Cardiac muscle cell (in vitro differentiated cells and primary cell): ENCODE data around the gene EGLN2. TPM values are rescaled to one million over a fixed set of nuclear protein-coding genes. Genes with fewer than 3 reads are reported as not detected.
A peak's percentile ranks its signal among the peaks of the same experiment; 100 is the strongest.

Experiments
- DNase-seq, 2 donors: peaks; one replicate each; pipeline versions ENCODE4 v3.0.0 to v3.0.0-alpha.2; 2010 to 2017; ENCODE audit warnings: low read depth in 1 of 2, low spot score in 1 of 2
- H3K27ac ChIP-seq: fragments of 200-600 bp; sonication (generic); 2 replicates; pipeline ENCODE4 v1.5.1; 2016
- H3K27me3 ChIP-seq: fragments of 200-600 bp; sonication (generic); 2 replicates; pipeline ENCODE4 v1.6.0; 2016; ENCODE audit warnings: control low read depth
- H3K36me3 ChIP-seq: fragments of 200-600 bp; sonication (generic); 2 replicates; pipeline ENCODE4 v1.5.1; 2016; ENCODE audit warnings: control low read depth
- H3K4me1 ChIP-seq: fragments of 200-600 bp; sonication (generic); 2 replicates; pipeline ENCODE4 v1.8.1; 2017; ENCODE audit warnings: low read depth, mild to moderate bottlenecking, mixed run types
- H3K4me3 ChIP-seq: fragments of 200-600 bp; sonication (generic); 2 replicates; pipeline ENCODE4 v1.5.1; 2016; ENCODE audit warnings: mild to moderate bottlenecking
- H3K9me3 ChIP-seq: fragments of 200-600 bp; sonication (generic); 2 replicates; pipeline ENCODE4 v1.5.1; 2017; ENCODE audit warnings: low read depth, mild to moderate bottlenecking, control low read depth
- polyA plus RNA-seq: library from polyadenylated mRNA; unstranded; fragments of >200 nt; fragmentation: Nextera tagmentation; extraction: Ambion mirVana; gene quantifications from 2 replicates; pipeline ENCODE4 v1.2.1, GENCODE V29; 2016
- total RNA-seq: library from RNA; depleted of rRNA; stranded (reverse); fragments of >200 nt; gene quantifications from 2 replicates; pipeline ENCODE4 v1.2.3, GENCODE V29; 2016
- TF ChIP-seq, protein P1 (sequence below): IDR thresholded peaks from 2 replicates; pipeline ENCODE4 v1.5.1; 2012; ENCODE audit warnings: low read depth, mild to moderate bottlenecking, low read length

The EGLN2 gene
- total and polyA plus RNA-seq, 2 experiments from 2014 or later = 99.5 to 122 TPM

DNA sequence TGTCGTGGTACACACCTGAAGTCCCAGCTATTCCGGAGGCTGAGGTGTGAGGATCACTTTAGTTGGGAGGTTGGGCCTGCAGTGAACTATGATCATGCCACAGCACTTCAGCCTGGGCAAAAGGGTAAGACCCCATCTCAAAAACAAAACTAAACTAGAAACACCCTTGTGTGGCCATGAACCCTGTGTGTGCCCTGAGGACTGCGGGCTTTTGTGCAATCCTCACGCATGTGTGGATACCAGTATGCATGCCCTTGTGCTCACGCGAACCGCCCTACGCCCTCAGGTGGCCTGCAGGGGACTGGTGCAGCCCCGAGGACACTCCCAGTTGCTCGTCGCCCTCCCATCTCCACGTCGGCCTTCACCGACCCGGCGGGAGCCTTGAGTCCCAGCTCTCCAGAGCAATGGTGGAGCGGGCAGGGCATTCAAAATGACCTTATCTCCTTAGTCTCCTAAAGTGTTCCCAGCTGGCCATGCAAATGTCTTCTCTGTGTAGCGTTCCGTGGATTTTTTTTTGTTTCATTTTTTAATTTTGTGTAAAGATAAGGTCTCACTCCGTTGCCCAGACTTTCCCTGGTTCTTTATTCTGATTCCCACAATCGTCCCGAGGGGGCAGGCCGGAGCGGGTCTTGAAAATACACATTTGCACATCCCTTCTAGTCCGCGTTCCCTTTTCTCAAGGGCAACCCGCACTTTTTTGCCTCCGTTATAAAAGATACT, 868 bp upstream of the EGLN2 start:
- Histone ChIP-seq H3K4me1 (peaks cover 30% of the 10 kb centered on the region), H3K4me3 (peak overlapping the region; percentile 42), H3K9me3 (no peaks in the 10 kb centered on the region), H3K36me3 (peaks cover 8% of the 10 kb centered on the region), H3K27ac (peak overlapping the region; percentile 90), H3K27me3 (no peaks in the 10 kb centered on the region)
- DNase-seq = peak; percentile 73 to 78
- TF ChIP-seq, protein P1, sequence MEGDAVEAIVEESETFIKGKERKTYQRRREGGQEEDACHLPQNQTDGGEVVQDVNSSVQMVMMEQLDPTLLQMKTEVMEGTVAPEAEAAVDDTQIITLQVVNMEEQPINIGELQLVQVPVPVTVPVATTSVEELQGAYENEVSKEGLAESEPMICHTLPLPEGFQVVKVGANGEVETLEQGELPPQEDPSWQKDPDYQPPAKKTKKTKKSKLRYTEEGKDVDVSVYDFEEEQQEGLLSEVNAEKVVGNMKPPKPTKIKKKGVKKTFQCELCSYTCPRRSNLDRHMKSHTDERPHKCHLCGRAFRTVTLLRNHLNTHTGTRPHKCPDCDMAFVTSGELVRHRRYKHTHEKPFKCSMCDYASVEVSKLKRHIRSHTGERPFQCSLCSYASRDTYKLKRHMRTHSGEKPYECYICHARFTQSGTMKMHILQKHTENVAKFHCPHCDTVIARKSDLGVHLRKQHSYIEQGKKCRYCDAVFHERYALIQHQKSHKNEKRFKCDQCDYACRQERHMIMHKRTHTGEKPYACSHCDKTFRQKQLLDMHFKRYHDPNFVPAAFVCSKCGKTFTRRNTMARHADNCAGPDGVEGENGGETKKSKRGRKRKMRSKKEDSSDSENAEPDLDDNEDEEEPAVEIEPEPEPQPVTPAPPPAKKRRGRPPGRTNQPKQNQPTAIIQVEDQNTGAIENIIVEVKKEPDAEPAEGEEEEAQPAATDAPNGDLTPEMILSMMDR = peak; percentile 53

DNA sequence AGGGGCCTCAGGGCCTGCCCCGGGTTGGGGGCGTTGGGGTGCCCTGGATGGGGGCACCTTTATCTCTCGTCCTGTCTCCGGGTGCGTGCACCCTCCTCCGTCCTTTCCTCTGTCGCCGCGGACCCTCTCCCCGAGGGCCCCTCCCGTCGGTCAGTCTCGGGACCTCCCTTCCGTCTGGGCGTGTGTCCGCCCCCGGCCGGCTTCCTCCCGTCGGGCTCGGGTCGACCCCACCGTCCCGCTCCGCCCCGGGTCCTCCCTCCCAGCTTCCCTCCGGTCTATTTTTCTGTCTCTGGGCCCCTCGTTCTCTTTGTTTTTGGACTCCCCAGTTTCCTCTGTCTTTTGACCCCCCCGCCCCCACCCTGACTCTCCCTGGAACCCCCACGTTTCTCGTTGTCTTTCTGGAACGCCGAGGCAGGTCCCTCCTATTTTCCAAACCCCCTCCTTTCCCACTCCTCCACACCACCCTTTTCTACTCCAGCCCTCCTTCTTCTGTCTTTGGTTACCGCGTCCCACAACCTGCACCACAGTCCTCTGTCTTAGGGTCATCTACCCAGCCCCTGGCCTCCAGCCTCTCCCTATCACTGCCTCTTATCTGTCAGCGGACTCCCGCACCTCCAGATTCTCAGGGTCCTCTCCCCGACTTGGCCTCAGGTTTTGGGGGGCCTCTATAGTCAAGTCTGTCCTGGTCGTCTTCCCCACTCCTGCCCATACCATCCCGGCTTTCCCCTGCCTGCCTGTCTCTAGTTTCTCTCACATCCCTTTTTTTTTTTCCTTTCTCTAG, 757 bp downstream of the EGLN2 start:
- no peaks in the 10 kb centered on the region for H3K9me3 ChIP-seq
- DNase-seq = peak; percentile 46 to 60
- H3K4me1 ChIP-seq = peaks cover 42% of the 10 kb centered on the region
- TF ChIP-seq, protein P1 = no peak
- peaks cover 8% of the 10 kb centered on the region for H3K36me3 ChIP-seq
- peak overlapping the region; percentile 96 for H3K4me3 ChIP-seq
- peak overlapping the region; percentile 99 for H3K27ac ChIP-seq
- H3K27me3 ChIP-seq = no peaks in the 10 kb centered on the region

DNA sequence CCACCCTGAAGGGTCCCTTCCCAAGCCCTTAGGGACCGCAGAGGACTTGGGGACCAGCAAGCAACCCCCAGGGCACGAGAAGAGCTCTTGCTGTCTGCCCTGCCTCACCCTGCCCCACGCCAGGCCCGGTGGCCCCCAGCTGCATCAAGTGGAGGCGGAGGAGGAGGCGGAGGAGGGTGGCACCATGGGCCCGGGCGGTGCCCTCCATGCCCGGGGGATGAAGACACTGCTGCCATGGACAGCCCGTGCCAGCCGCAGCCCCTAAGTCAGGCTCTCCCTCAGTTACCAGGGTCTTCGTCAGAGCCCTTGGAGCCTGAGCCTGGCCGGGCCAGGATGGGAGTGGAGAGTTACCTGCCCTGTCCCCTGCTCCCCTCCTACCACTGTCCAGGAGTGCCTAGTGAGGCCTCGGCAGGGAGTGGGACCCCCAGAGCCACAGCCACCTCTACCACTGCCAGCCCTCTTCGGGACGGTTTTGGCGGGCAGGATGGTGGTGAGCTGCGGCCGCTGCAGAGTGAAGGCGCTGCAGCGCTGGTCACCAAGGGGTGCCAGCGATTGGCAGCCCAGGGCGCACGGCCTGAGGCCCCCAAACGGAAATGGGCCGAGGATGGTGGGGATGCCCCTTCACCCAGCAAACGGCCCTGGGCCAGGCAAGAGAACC, 1.5 kb downstream of the EGLN2 start:
- DNase-seq = no peak
- peaks cover 8% of the 10 kb centered on the region for H3K36me3 ChIP-seq

DNA sequence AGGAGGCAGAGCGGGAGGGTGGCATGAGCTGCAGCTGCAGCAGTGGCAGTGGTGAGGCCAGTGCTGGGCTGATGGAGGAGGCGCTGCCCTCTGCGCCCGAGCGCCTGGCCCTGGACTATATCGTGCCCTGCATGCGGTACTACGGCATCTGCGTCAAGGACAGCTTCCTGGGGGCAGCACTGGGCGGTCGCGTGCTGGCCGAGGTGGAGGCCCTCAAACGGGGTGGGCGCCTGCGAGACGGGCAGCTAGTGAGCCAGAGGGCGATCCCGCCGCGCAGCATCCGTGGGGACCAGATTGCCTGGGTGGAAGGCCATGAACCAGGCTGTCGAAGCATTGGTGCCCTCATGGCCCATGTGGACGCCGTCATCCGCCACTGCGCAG, 2.0 kb downstream of the EGLN2 start:
- peak overlapping the region; percentile 80 for H3K27ac ChIP-seq
- TF ChIP-seq, protein P1 = no peak
- peaks cover 42% of the 10 kb centered on the region for H3K4me1 ChIP-seq
- H3K36me3 ChIP-seq = peaks cover 8% of the 10 kb centered on the region
- H3K27me3 ChIP-seq = no peaks in the 10 kb centered on the region
- no peak overlapping the region for H3K4me3 ChIP-seq
- no peaks in the 10 kb centered on the region for H3K9me3 ChIP-seq
- DNase-seq = no peak

More for the DNA sequence above, 1.5 kb downstream of the EGLN2 start:
- H3K4me3 ChIP-seq = peak overlapping the region; percentile 96
- no peaks in the 10 kb centered on the region for H3K27me3 ChIP-seq
- H3K9me3 ChIP-seq = no peaks in the 10 kb centered on the region
- peaks cover 42% of the 10 kb centered on the region for H3K4me1 ChIP-seq
- H3K27ac ChIP-seq = peak overlapping the region; percentile 99
- TF ChIP-seq, protein P1 = no peak

DNA sequence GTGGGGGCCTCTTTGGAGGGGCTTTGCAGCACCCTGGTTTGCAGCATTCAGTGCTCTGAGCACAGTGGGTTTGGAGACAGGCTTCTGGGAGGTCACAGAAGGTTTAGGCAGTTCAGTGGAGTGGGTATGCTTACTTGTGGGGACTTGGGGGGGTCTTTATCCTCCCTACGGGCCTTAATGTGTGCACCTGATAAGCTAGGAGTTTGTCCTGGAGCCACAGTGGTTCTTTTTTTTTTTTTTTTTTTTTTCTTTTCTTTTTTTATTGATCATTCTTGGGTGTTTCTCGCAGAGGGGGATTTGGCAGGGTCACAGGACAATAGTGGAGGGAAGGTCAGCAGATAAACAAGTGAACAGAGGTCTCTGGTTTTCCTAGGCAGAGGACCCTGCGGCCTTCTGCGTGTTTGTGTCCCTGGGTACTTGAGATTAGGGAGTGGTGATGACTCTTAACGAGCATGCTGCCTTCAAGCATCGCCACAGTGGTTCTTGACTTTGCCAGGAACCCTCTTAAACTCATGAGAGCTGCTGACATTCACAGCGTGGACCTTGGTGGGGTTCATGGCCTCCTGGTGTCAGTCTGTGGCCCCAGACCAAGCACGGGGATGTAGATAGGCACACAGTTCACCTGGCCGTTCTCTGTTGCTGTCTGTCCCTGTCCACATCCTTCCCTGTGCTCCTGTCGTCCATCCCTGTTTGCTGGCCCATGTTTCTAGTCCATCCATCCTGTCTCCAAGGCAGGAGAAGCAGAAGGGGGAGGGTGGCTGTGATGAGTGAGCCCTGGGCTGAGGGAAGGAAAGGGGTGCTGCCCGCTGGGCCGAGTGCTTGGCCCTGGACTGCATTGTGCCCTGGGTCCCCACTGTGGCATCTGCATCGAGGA, 2.7 kb downstream of the EGLN2 start:
- peak in 1 of 2 donors; percentile 47 for DNase-seq
- peaks cover 42% of the 10 kb centered on the region for H3K4me1 ChIP-seq
- peak overlapping the region; percentile 7 for H3K4me3 ChIP-seq
- peaks cover 8% of the 10 kb centered on the region for H3K36me3 ChIP-seq
- peak overlapping the region; percentile 80 for H3K27ac ChIP-seq
- no peaks in the 10 kb centered on the region for H3K27me3 ChIP-seq
- no peaks in the 10 kb centered on the region for H3K9me3 ChIP-seq
- TF ChIP-seq, protein P1 = no peak
